Retinal pigment epithelial cell (primary cell): ENCODE results near the gene FBXL4.

ENCODE experiments used
- DNase-seq: peaks from one replicate; pipeline ENCODE4 v3.0.0-alpha.2; 2010; ENCODE audit warnings: low read depth
- H3K4me3 ChIP-seq: 2 replicates; pipeline ENCODE4 v1.5.1; 2011; ENCODE audit warnings: mild to moderate bottlenecking, low read length, control low read depth, moderate library complexity
- CTCF ChIP-seq: conservative IDR thresholded peaks from 2 replicates; pipeline ENCODE4 v1.5.1; 2011; ENCODE audit warnings: low read depth, low read length, control low read depth, inconsistent platforms

The FBXL4 gene

DNA sequence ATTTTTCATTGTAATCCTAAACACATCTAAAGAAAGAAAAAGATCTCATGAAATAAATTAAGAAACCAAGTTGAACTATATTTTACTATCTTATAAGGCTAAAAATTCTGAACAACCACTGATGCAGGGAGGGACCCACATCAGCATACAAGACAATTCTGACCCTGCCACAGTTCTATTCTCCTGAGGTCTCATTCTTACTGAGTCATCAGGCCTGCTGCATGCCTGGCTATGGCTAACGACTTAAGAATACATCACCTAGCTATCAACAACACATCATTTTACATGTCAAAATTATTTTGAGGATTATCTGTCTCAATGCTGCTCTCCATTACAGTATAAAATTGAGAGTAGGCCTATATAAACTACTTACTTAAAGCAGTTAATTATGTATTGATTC, 52.9 kb downstream of the FBXL4 start:
- H3K4me3 ChIP-seq = no peak overlapping the region
- TF ChIP-seq CTCF = no peak
- no peak for DNase-seq

DNA sequence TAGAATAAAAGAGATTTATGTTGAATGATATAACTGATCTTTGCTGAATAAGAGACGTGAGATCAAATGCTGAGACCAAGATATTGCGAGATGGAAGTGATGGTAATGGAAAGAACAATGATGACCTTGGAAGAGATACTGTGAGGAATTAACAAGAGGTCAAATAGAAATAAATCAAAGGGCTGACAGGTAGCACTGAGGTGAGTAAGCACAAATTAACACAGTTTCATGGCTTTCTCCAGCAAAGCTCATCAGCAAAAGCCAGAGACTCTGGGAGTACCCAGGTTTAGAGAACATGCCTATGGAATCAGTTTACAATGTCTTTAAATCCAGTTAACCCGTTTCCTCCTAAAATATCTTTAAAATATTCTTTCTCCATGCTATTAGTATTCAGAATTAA, 60.1 kb downstream of the FBXL4 start:
- no peak for DNase-seq
- no peak overlapping the region for H3K4me3 ChIP-seq
- no peak for TF ChIP-seq CTCF

DNA sequence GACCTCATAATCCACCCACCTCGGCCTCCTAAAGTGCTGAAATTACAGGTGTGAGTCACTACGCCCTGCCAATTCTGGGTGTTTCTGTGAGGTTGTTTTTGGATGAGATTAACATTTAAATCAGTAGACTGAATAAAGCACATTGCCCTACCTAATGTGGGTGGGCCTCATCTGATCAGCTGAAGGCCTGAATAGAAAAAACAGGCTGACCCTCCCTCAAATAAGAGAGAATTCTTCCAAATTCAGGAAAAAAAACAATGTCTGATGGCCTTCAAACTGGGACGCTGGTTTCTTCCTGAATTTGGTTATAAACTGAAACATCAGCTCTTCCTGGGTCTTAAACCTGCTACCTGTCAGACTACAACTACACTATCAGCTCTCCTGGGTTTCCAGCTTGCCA, 62.4 kb downstream of the FBXL4 start:
- DNase-seq = no peak
- TF ChIP-seq CTCF = no peak
- no peak overlapping the region for H3K4me3 ChIP-seq

DNA sequence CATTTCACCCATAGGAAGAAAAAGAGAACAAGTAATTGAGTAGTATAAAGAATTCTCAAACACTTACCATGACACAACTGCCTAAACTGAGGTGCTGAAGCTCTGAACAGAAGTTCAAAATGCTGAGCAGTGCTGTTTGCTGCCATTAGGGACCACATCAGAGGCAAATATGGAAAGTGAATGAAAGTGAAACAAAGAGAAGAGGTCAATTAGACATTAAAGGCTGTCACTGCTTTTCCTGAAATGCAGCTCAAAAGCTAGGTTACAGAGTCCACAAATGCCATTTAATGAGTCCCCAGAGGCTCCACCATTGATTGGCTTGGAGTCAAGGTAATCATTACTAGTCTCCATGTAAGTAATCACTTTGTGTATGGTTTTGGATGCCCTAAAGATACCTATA, 67.3 kb downstream of the FBXL4 start:
- no peak for DNase-seq
- no peak overlapping the region for H3K4me3 ChIP-seq
- TF ChIP-seq CTCF = no peak

DNA sequence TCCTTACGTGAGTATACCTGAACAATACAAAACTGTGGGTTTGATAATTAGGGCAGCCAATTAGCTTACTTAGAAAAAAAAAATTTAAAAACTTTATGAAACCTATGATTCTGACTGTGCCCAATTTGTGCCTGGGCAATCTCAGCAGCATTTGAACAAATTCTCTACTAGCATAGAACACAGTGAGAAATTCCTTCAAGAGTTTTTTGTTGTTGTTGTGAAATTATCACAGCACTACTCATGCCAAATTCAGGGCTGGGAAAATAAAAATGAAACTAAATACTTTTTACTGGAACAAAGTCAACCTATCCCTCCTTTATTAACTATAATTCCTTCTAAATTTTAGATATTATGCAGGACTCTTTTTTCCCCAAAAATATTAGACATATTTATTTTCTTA, 70.5 kb downstream of the FBXL4 start:
- no peak overlapping the region for H3K4me3 ChIP-seq
- DNase-seq = no peak
- no peak for TF ChIP-seq CTCF

GRCh38 chr6:98875375-98875774, 72.4 kb downstream of the FBXL4 start:
- H3K4me3 ChIP-seq = no peak overlapping the region
- no peak for DNase-seq
- TF ChIP-seq CTCF = no peak

DNA sequence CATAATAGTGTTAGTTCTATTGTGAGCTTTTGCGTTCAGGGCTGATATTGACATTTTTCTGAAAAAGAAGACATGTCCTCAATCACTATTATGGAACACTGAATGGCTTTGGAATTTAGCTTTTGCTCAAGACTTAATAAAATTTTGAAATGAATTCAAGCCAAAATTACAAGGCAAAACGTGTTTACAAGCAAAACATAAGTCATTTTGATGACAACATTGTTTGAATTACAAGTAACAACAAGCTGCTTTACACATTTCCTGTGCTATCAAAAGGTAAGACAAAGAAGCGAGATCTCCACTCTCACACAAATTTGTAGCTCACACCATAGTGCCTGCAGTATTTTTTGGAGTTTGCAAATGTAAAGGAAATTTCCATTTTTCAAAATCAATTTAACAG, 75.9 kb downstream of the FBXL4 start:
- TF ChIP-seq CTCF = no peak
- DNase-seq = no peak
- no peak overlapping the region for H3K4me3 ChIP-seq
